IgD-negative memory B cell (primary cell): ENCODE data around the gene GABPA. TPM values are rescaled to one million over a fixed set of nuclear protein-coding genes. Genes with fewer than 3 reads are reported as not detected.

Experiments used
- H3K27ac Mint-ChIP-seq, 3 donors: one replicate each; pipeline ENCODE4 v1.8.0; 2020 to 2022; ENCODE audit warnings: mild to moderate bottlenecking in 3 of 3, mixed read lengths in 3 of 3, moderate library complexity in 1 of 3
- H3K27me3 Mint-ChIP-seq: one replicate; pipeline ENCODE4 v1.8.0; 2021; ENCODE audit warnings: mixed read lengths
- H3K36me3 Mint-ChIP-seq: one replicate; pipeline ENCODE4 v1.8.0; 2020; ENCODE audit warnings: mild to moderate bottlenecking, mixed read lengths
- H3K4me1 Mint-ChIP-seq, 3 donors: one replicate each; pipeline ENCODE4 v1.8.0; 2020 to 2022; ENCODE audit warnings: mixed read lengths in 3 of 3, mild to moderate bottlenecking in 1 of 3
- H3K4me3 Mint-ChIP-seq, 4 donors: one replicate each; pipeline ENCODE4 v1.8.0; 2020 to 2022; ENCODE audit warnings: mild to moderate bottlenecking in 4 of 4, mixed read lengths in 4 of 4, moderate library complexity in 3 of 4
- H3K9me3 Mint-ChIP-seq, 3 donors: one replicate each; pipeline ENCODE4 v1.8.0; 2020 to 2021; ENCODE audit warnings: mixed read lengths in 3 of 3, mild to moderate bottlenecking in 1 of 3
- polyA plus RNA-seq: library from polyadenylated mRNA; unstranded; fragments of 300-500 nt; fragmentation: Illumina TruSeq; gene quantifications from one replicate; pipeline ENCODE4 v1.2.3, GENCODE V29; 2021

GABPA gene
- polyA plus RNA-seq, 1 donor from 2014 or later, result 17.3 TPM

DNA sequence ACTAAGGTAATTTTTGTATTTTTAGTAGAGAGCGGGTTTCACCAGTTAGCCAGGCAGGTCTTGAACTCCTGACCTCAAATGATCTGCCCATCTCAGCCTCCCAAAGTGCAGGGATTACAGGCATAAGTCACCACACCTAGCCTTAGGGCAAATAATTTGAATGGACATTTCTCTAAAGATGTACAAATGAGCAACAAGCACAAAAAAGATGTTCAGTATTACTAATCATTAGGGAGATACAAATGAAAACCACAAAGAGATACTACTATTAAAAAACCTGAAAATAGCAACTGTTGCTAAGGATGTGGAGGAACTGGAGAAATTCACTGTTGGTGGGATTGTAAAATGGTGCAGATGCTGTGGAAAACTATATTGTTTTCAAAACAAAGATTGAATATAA, 79.1 kb downstream of the GABPA start:
- Mint-ChIP-seq H3K9me3 (peaks cover 0 to 1% (median 0%) of the 10 kb centered on the region in 3 donors), H3K27me3 (no peaks in the 10 kb centered on the region), H3K27ac (no peak overlapping the region), H3K4me1 (no peaks in the 10 kb centered on the region), H3K36me3 (no peaks in the 10 kb centered on the region), H3K4me3 (no peak overlapping the region)

DNA sequence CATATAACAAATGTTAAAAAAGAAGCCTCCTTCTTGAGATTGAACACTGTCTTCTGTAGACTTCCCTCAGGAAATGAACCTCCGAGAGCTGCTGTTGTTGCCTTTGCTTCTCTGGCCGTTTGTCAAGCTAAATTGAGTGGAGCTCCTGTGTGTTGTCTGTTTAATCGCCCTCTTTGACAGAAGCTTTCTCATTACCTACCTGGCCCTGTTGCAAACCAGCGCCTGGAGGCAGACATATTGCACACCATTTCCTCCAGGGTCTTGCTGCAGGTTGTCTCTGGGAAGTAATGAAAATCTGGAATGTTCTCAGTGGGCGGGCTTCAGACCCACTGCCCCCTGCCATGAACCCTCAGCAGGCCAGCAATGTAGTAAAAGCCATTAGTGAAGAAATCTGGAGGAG, 83.3 kb downstream of the GABPA start:
- Mint-ChIP-seq H3K27ac (no peak overlapping the region), H3K36me3 (no peaks in the 10 kb centered on the region), H3K4me3 (no peak overlapping the region), H3K9me3 (no peaks in the 10 kb centered on the region), H3K4me1 (peaks cover 0 to 5% (median 3%) of the 10 kb centered on the region in 3 donors), H3K27me3 (peaks cover 3% of the 10 kb centered on the region)

DNA sequence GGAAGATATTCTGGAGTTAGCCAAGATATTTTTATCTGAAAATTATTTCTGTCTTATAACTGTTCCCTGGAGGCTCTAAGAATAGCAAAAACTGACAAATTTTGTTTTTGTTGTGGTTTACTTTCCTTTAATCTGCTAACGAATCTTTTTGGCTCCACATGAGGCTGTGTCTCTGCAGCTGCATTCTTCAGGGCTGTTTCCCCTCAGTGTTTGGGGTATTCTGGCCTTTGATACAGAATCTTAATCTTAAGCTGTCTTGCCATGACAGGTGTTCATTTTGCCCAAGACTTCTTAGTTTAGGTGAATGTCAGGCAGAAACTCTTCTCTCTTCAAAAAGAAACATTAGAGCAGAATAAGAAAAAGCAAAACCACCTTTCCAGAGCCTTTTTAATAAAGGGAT, 83.8 kb downstream of the GABPA start:
- Mint-ChIP-seq H3K27ac (no peak overlapping the region), H3K27me3 (peaks cover 3% of the 10 kb centered on the region), H3K36me3 (no peaks in the 10 kb centered on the region), H3K4me1 (peaks cover 0 to 8% (median 4%) of the 10 kb centered on the region in 3 donors), H3K4me3 (no peak overlapping the region), H3K9me3 (no peaks in the 10 kb centered on the region)

Other genes starting within 250 kb of the GABPA start
- gene MRPL39, start 127.5 kb upstream of the GABPA start, polyA plus RNA-seq, result 36.8 TPM
- 0.15 TPM for gene JAM2, start 95.7 kb upstream of the GABPA start, polyA plus RNA-seq
- gene ATP5PF, start 68 bp upstream of the GABPA start, polyA plus RNA-seq, result 327 TPM